Keratinocyte (primary cell): ENCODE measurements around the gene ANKRD40. TPM values are rescaled to one million over a fixed set of nuclear protein-coding genes. Genes with fewer than 3 reads are reported as not detected.

Experiments
- DNase-seq: peaks from one replicate; pipeline ENCODE4 v3.0.0-alpha.2; 2011; ENCODE audit warnings: low read depth, missing footprints, low spot score
- FAIRE-seq: peaks from 2 replicates; lab custom pipeline; 2011; peaks lifted over from hg19 to GRCh38; lab: Jason Lieb, UNC
- H2AFZ ChIP-seq: 2 replicates; pipeline ENCODE4 v1.6.0; 2012; ENCODE audit warnings: low read length, control low read depth, inconsistent platforms; ENCODE audit not compliant: control insufficient read depth
- H3K27ac ChIP-seq: 2 replicates; pipeline ENCODE4 v1.5.1; 2011; ENCODE audit warnings: low read length; ENCODE audit not compliant: control insufficient read depth, insufficient read depth
- H3K27me3 ChIP-seq: 3 replicates; pipeline ENCODE4 v1.6.0; 2011; ENCODE audit warnings: low read length; ENCODE audit not compliant: control insufficient read depth, insufficient read depth; ENCODE audit errors: extremely low read depth
- H3K36me3 ChIP-seq, 2 experiments: 2 replicates in 1 of 2; 3 replicates in 1 of 2; pipeline ENCODE4 v1.5.1; 2011; ENCODE audit warnings: low read length in 2 of 2, mild to moderate bottlenecking in 1 of 2; ENCODE audit not compliant: control insufficient read depth in 2 of 2, insufficient read depth in 2 of 2; ENCODE audit errors: extremely low read depth in 1 of 2
- H3K4me1 ChIP-seq: 3 replicates; pipeline ENCODE4 v1.5.1; 2011; ENCODE audit warnings: low read length; ENCODE audit not compliant: control insufficient read depth, insufficient read depth; ENCODE audit errors: extremely low read depth
- H3K4me2 ChIP-seq: 3 replicates; pipeline ENCODE4 v1.6.0; 2011; ENCODE audit warnings: low read depth, low read length; ENCODE audit not compliant: control insufficient read depth, insufficient read depth; ENCODE audit errors: extremely low read depth
- H3K4me3 ChIP-seq, 3 experiments: fragments of 200-600 bp in 1 of 3; sonication (generic) in 1 of 3; 2 replicates in 2 of 3; 3 replicates in 1 of 3; pipeline ENCODE4 v1.5.1; 2011 to 2016; ENCODE audit warnings: low read length in 3 of 3, mild to moderate bottlenecking in 3 of 3, control low read depth in 2 of 3, inconsistent platforms in 1 of 3, low read depth in 1 of 3, mixed read lengths in 1 of 3, mixed run types in 1 of 3, moderate library complexity in 1 of 3; ENCODE audit not compliant: control insufficient read depth in 2 of 3, insufficient read depth in 2 of 3; ENCODE audit errors: extremely low read depth in 1 of 3
- H3K79me2 ChIP-seq: 2 replicates; pipeline ENCODE4 v1.6.0; 2012; ENCODE audit warnings: low read length; ENCODE audit not compliant: control insufficient read depth, insufficient read depth
- H3K9ac ChIP-seq: 3 replicates; pipeline ENCODE4 v1.6.0; 2011; ENCODE audit warnings: low read length; ENCODE audit not compliant: control insufficient read depth, insufficient read depth; ENCODE audit errors: extremely low read depth
- H3K9me1 ChIP-seq: 3 replicates; pipeline ENCODE4 v1.6.0; 2011; ENCODE audit warnings: low read length; ENCODE audit not compliant: control insufficient read depth, insufficient read depth; ENCODE audit errors: extremely low read depth
- H3K9me3 ChIP-seq: 2 replicates; pipeline ENCODE4 v1.5.1; 2012; ENCODE audit warnings: low read depth, low read length; ENCODE audit not compliant: control insufficient read depth
- H4K20me1 ChIP-seq: 3 replicates; pipeline ENCODE4 v1.6.0; 2011; ENCODE audit warnings: low read length; ENCODE audit not compliant: control insufficient read depth, insufficient read depth; ENCODE audit errors: extremely low read depth
- EZH2 ChIP-seq: IDR thresholded peaks from one replicate; pipeline ENCODE4 v1.6.1; 2012; ENCODE audit warnings: inconsistent platforms, mild to moderate bottlenecking, low read length, moderate library complexity
- dilution Hi-C: fragments of 300-500 bp; cut with MboI; formaldehyde crosslinking; loops from one replicate; pipeline ENCODE4 v1.7.0; 2020; ENCODE audit warnings: low sequenced_read_pairs; ENCODE audit not compliant: extremely low pct_ligation_motif_present
- polyA plus RNA-seq, 5 experiments: library from polyadenylated mRNA; depleted of rRNA in 3 of 5; stranded (reverse) in 3 of 5; stranded (forward) in 1 of 5; unstranded in 1 of 5; fragments of >200 nt; gene quantifications; 1 replicate in 1 of 5; 2 replicates in 3 of 5; 3 replicates in 1 of 5; pipeline versions ENCODE4 v1.2.1 to v1.2.3, GENCODE V29; 2011 to 2012; ENCODE audit warnings: missing spikeins in 2 of 5, low read depth in 1 of 5, low replicate concordance in 1 of 5
- TF ChIP-seq, protein P1 (sequence below), 3 experiments: IDR thresholded peaks in 1 of 3; conservative IDR thresholded peaks in 1 of 3; optimal IDR thresholded peaks in 1 of 3; 2 replicates in 2 of 3; 3 replicates in 1 of 3; pipeline versions ENCODE3 to v1.5.1; 2011; ENCODE audit warnings: low read length in 3 of 3, mild to moderate bottlenecking in 3 of 3, moderate library complexity in 2 of 3, control low read depth in 1 of 3, inconsistent platforms in 1 of 3; ENCODE audit not compliant: insufficient read depth in 2 of 3; ENCODE audit errors: extremely low read depth in 1 of 3

Gene ANKRD40
- polyA plus RNA-seq, 1 donor (not counting 4 experiments of a cell fraction or from before 2014, with no cell fraction given) = 32.7 TPM

DNA sequence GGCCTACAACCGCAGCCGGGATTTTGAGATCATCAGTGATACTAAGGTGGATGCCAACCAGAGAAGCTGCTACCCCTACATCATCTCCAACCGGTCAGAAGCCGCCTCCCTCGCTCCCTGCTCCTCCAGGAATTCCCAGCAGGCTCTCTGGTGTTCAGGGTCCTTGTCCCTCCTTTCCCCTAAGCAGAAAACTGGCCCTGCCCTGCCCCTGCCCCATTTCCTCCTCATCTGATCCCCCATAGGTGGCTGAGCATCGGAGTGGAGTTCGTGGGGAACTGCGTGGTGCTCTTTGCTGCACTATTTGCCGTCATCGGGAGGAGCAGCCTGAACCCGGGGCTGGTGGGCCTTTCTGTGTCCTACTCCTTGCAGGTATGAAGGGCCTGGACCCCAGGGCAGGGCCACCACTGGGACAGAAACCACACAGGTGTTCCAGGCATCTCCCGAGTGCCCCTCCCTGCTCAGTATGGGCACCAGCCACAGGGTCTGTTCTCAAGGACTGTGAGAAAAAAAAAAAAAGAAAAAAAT lies 29.8 kb downstream of the ANKRD40 start:
- Histone ChIP-seq H3K4me3 (no peak overlapping the region), H3K79me2 (no peaks in the 10 kb centered on the region), H3K9me1 (peaks cover 2% of the 10 kb centered on the region), H3K27ac (no peak overlapping the region), H4K20me1 (no peaks in the 10 kb centered on the region), H3K27me3 (no peaks in the 10 kb centered on the region), H3K36me3 (peaks cover 10 to 28% of the 10 kb centered on the region in 2 experiments), H2AFZ (no peak overlapping the region), H3K4me1 (peaks cover 10% of the 10 kb centered on the region), H3K4me2 (no peak overlapping the region), H3K9ac (no peak overlapping the region), H3K9me3 (no peaks in the 10 kb centered on the region)
- dilution Hi-C loops = no loop called here
- no peak for TF ChIP-seq EZH2
- TF ChIP-seq, protein P1, sequence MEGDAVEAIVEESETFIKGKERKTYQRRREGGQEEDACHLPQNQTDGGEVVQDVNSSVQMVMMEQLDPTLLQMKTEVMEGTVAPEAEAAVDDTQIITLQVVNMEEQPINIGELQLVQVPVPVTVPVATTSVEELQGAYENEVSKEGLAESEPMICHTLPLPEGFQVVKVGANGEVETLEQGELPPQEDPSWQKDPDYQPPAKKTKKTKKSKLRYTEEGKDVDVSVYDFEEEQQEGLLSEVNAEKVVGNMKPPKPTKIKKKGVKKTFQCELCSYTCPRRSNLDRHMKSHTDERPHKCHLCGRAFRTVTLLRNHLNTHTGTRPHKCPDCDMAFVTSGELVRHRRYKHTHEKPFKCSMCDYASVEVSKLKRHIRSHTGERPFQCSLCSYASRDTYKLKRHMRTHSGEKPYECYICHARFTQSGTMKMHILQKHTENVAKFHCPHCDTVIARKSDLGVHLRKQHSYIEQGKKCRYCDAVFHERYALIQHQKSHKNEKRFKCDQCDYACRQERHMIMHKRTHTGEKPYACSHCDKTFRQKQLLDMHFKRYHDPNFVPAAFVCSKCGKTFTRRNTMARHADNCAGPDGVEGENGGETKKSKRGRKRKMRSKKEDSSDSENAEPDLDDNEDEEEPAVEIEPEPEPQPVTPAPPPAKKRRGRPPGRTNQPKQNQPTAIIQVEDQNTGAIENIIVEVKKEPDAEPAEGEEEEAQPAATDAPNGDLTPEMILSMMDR (optimal IDR thresholded peaks at IDR 0.05 in 1 of 3, IDR thresholded peaks at IDR 0.05 in 1 of 3, conservative IDR thresholded peaks at IDR 0.05 in 1 of 3; ENCODE audit: extremely low read depth in 1 of 3, insufficient read depth in 2 of 3, low read length in 3 of 3) = no peak
- FAIRE-seq (no peak), DNase-seq (no peak)

DNA sequence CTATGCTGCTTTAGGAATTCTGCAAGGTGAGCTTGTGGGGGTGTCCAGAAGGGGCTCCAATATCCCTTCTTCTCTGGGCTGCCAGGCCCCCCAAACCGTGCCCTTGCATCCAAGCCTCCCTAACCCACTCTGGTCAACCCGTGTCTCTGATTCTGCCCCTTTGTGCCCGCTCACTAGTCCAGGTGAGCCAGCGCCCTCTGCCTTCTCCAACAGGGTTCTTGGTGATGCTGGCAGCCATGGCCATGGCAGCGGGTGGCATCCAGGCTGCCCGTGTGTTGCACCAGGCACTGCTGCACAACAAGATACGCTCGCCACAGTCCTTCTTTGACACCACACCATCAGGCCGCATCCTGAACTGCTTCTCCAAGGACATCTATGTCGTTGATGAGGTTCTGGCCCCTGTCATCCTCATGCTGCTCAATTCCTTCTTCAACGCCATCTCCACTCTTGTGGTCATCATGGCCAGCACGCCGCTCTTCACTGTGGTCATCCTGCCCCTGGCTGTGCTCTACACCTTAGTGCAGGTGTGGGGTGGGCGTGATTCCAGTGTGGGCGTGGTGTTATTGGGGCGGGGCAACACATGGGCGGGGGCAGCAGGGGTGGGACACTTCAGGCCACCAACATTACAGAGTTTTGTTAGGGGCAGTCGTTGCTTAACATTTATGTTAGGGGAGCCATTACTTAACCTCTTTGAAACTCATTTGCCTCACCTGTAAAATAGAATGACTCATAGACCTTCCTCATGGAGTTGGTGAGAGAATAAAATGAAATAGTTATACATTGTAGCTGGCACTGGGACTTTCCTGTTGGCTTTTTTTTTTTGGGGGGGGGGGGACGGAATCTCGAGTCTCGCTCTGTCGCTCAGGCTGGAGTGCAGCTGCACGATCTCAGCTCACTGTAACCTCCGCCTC lies 31.4 kb downstream of the ANKRD40 start:
- dilution Hi-C loops = no loop called here
- no peaks in the 10 kb centered on the region for H4K20me1 ChIP-seq
- peaks cover 2% of the 10 kb centered on the region for H3K9me1 ChIP-seq
- no peak overlapping the region for H2AFZ ChIP-seq
- H3K9me3 ChIP-seq = no peaks in the 10 kb centered on the region
- H3K4me1 ChIP-seq = peaks cover 25% of the 10 kb centered on the region
- no peak overlapping the region for H3K4me3 ChIP-seq
- no peaks in the 10 kb centered on the region for H3K79me2 ChIP-seq
- no peak for DNase-seq
- TF ChIP-seq EZH2 = no peak
- TF ChIP-seq, protein P1 (optimal IDR thresholded peaks at IDR 0.05 in 1 of 3, IDR thresholded peaks at IDR 0.05 in 1 of 3, conservative IDR thresholded peaks at IDR 0.05 in 1 of 3; ENCODE audit: extremely low read depth in 1 of 3, insufficient read depth in 2 of 3, low read length in 3 of 3) = no peak
- FAIRE-seq = no peak
- no peak overlapping the region for H3K27ac ChIP-seq
- no peak overlapping the region for H3K9ac ChIP-seq
- H3K27me3 ChIP-seq = no peaks in the 10 kb centered on the region
- no peak overlapping the region for H3K4me2 ChIP-seq
- H3K36me3 ChIP-seq = peaks cover 10 to 28% of the 10 kb centered on the region in 2 experiments
